Suprapubic skin (tissue), 4 donors: ENCODE results near the gene TMEM44. TPM values are rescaled to one million over a fixed set of nuclear protein-coding genes. Genes with fewer than 3 reads are reported as not detected.

ENCODE experiments used
- DNase-seq, 2 donors: peaks; one replicate each; pipeline ENCODE4 v3.0.0-alpha.2; 2019; ENCODE audit warnings: low spot score in 2 of 2
- H3K27ac ChIP-seq: fragments of 200-600 bp; sonication (generic); one replicate; pipeline ENCODE4 v1.5.1; 2019
- H3K27me3 ChIP-seq: fragments of 200-600 bp; sonication (generic); one replicate; pipeline ENCODE4 v1.5.1; 2019
- H3K36me3 ChIP-seq: fragments of 200-600 bp; sonication (generic); one replicate; pipeline ENCODE4 v1.5.1; 2019
- H3K4me1 ChIP-seq: fragments of 200-600 bp; sonication (generic); one replicate; pipeline ENCODE4 v1.5.1; 2019
- H3K4me3 ChIP-seq: fragments of 200-600 bp; sonication (generic); one replicate; pipeline ENCODE4 v1.5.1; 2019; ENCODE audit warnings: mild to moderate bottlenecking
- H3K9me3 ChIP-seq: fragments of 200-600 bp; sonication (generic); one replicate; pipeline ENCODE4 v1.5.1; 2019
- CTCF ChIP-seq, 2 donors: fragments of 200-600 bp in 1 of 2; fragments of 450-650 bp in 1 of 2; sonication (generic) in 1 of 2; IDR thresholded peaks; one replicate each; pipeline ENCODE4 v1.5.1; 2016 to 2019; ENCODE audit warnings: antibody characterized with exemption in 2 of 2, mild to moderate bottlenecking in 1 of 2, moderate library complexity in 1 of 2
- EP300 ChIP-seq: sonication (generic); formaldehyde crosslinking; IDR thresholded peaks from one replicate; pipeline ENCODE4 v1.6.1; 2017; ENCODE audit warnings: antibody characterized with exemption
- POLR2A ChIP-seq, 2 donors: fragments of 450-650 bp; IDR thresholded peaks; one replicate each; pipeline ENCODE4 v1.6.1; 2017; ENCODE audit warnings: antibody characterized with exemption in 2 of 2, mild to moderate bottlenecking in 2 of 2, moderate library complexity in 2 of 2
- POLR2AphosphoS5 ChIP-seq, 3 donors: sonication (generic); formaldehyde crosslinking; IDR thresholded peaks; one replicate each; pipeline ENCODE4 v1.6.1; 2017; ENCODE audit warnings: antibody characterized with exemption in 3 of 3
- WGBS: methylation state at CpG from one replicate; pipeline ENCODE4 v1.1.5; 2018; 5-methylcytosine and 5-hydroxymethylcytosine counted together
- total RNA-seq, 4 donors: library from RNA; depleted of rRNA; stranded (reverse); fragments of >200 nt; gene quantifications; one replicate each; pipeline ENCODE4 v1.1.0, GENCODE V29; 2016

Gene TMEM44
- total RNA-seq, 4 donors from 2014 or later: 1.5 to 8.2 (median 4.7) TPM

DNA sequence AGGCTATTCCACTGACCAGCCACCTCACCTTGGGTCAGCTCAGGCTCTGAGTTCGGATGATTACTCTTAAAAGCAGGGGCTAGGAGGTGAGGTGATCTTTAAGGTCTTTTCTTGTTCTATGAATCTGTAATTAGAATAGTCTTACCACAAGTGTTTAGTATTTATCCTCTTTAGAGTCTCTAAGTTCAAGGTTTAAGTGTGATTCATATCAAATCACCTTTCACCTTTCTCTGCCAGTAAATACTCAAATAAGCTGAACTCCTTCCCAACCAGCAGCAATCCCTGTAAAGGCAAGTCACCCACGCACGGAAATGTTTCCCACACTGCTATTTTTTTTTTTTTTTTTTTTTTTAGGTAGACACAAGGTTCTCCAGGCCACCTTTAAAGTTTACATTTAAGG is 14.5 kb upstream of the TMEM44 start:
- TF ChIP-seq POLR2AphosphoS5 (IDR thresholded peaks at IDR 0.05): no peak
- TF ChIP-seq EP300: no peak
- no peak for TF ChIP-seq CTCF (IDR thresholded peaks at IDR 0.05)
- TF ChIP-seq POLR2A (IDR thresholded peaks at IDR 0.05): no peak
- Histone ChIP-seq H3K4me1 (no peaks in the 10 kb centered on the region), H3K36me3 (peaks cover 93% of the 10 kb centered on the region), H3K27ac (no peak overlapping the region), H3K4me3 (no peak overlapping the region), H3K9me3 (no peaks in the 10 kb centered on the region), H3K27me3 (no peaks in the 10 kb centered on the region)
- 77% methylated on average over 3 of the region's 3 CpGs for WGBS
- no peak for DNase-seq

GRCh38 chr3:194642769-194643168 is 9.6 kb upstream of the TMEM44 start:
- Histone ChIP-seq H3K9me3 (no peaks in the 10 kb centered on the region), H3K4me3 (no peak overlapping the region), H3K27me3 (no peaks in the 10 kb centered on the region), H3K27ac (no peak overlapping the region), H3K36me3 (peaks cover 69% of the 10 kb centered on the region), H3K4me1 (no peaks in the 10 kb centered on the region)
- whole genome bisulfite sequencing: 88% methylated on average over 2 of the region's 2 CpGs
- no peak for DNase-seq
- TF ChIP-seq EP300 (no peak), POLR2AphosphoS5 (IDR thresholded peaks at IDR 0.05) (no peak), POLR2A (IDR thresholded peaks at IDR 0.05) (no peak), CTCF (IDR thresholded peaks at IDR 0.05) (no peak)

GRCh38 chr3:194640829-194641228 is 7.6 kb upstream of the TMEM44 start:
- H3K4me3 ChIP-seq: no peak overlapping the region
- H3K27ac ChIP-seq: no peak overlapping the region
- no peaks in the 10 kb centered on the region for H3K27me3 ChIP-seq
- DNase-seq: no peak
- peaks cover 50% of the 10 kb centered on the region for H3K36me3 ChIP-seq
- no peak for TF ChIP-seq CTCF (IDR thresholded peaks at IDR 0.05)
- TF ChIP-seq POLR2A (IDR thresholded peaks at IDR 0.05): no peak
- no peak for TF ChIP-seq EP300
- no peak for TF ChIP-seq POLR2AphosphoS5 (IDR thresholded peaks at IDR 0.05)
- no peaks in the 10 kb centered on the region for H3K9me3 ChIP-seq
- 72% methylated on average over 7 of the region's 7 CpGs for WGBS
- no peaks in the 10 kb centered on the region for H3K4me1 ChIP-seq

DNA sequence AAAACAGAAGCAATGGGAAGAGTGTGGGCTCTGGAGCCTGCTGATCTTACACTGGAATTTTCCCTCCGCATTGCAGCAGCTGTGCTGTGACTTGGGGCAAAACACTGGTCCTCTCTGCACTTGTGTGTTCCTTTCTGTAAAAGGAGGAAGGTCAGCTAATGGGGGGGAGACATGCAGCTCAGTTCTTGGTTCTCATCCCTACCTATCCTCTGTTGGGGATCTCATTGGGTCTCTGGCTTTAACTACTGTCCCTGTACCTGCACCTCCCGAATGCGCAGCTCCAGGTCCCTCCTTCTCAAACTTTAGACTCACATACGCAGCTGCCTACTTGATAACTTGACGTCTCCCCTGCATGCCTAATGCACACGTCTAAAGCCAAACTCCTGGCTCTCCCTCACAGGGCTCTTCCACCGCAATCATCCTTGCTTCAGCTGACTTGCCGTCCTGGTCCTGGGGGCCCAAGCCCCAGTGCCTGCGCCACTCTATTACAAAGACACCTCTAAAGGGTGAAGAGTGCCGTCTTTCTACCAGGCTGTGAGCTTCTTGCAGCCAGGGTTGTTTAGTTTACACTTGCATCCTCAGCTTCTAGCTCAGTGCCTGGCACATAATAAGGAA is 5.9 kb upstream of the TMEM44 start:
- no peak overlapping the region for H3K27ac ChIP-seq
- H3K4me3 ChIP-seq: no peak overlapping the region
- DNase-seq: no peak
- H3K36me3 ChIP-seq: peaks cover 35% of the 10 kb centered on the region
- no peaks in the 10 kb centered on the region for H3K9me3 ChIP-seq
- 95% methylated on average over 10 of the region's 10 CpGs for WGBS
- TF ChIP-seq CTCF (IDR thresholded peaks at IDR 0.05): no peak
- TF ChIP-seq POLR2A (IDR thresholded peaks at IDR 0.05): no peak
- no peaks in the 10 kb centered on the region for H3K4me1 ChIP-seq
- no peaks in the 10 kb centered on the region for H3K27me3 ChIP-seq

- Histone ChIP-seq H3K36me3 (peaks cover 26% of the 10 kb centered on the region), H3K4me3 (no peak overlapping the region), H3K27ac (no peak overlapping the region), H3K9me3 (no peaks in the 10 kb centered on the region), H3K27me3 (no peaks in the 10 kb centered on the region), H3K4me1 (peaks cover 8% of the 10 kb centered on the region)
- TF ChIP-seq EP300 (no peak), POLR2AphosphoS5 (IDR thresholded peaks at IDR 0.05) (no peak), CTCF (IDR thresholded peaks at IDR 0.05) (no peak), POLR2A (IDR thresholded peaks at IDR 0.05) (no peak)
- WGBS: 93% methylated on average over 22 of the region's 22 CpGs
- no peak for DNase-seq
These were observed 4.6 kb upstream of the TMEM44 start for GRCh38 chr3:194637541-194638400.
